Stimulated activated CD4-positive, alpha-beta T cell treated with anti-CD3 and anti-CD28 coated beads, Interleukin-12 subunit alpha, Interleukin-12 subunit beta, amount 100 ng/mL, for 4 hours (primary cell): ENCODE measurements around the gene FHOD3.
"Not testable (repeated sequence)": the region's sequence is repeated elsewhere in the genome, so short reads cannot be mapped to it uniquely, and the experiment has no call there.

Experiments used
- DNase-seq: peaks from one replicate; pipeline ENCODE4 v3.0.0-alpha.2; 2020

The FHOD3 gene

GRCh38 chr18:36530676-36531405 lies 233.3 kb downstream of the FHOD3 start:
- no peak for DNase-seq

- no peak for DNase-seq
Observed at GRCh38 chr18:36531636-36532035, 234.1 kb downstream of the FHOD3 start.

- no peak for DNase-seq
Observed at GRCh38 chr18:36532394-36532793, 234.9 kb downstream of the FHOD3 start.

GRCh38 chr18:36532815-36533214 lies 235.3 kb downstream of the FHOD3 start:
- no peak for DNase-seq

- DNase-seq = no peak
Observed at GRCh38 chr18:36533446-36534153, 236.1 kb downstream of the FHOD3 start.

GRCh38 chr18:36534154-36534688 lies 236.7 kb downstream of the FHOD3 start:
- no peak for DNase-seq

- no peak for DNase-seq
Observed at GRCh38 chr18:36535202-36535935, 237.9 kb downstream of the FHOD3 start.

GRCh38 chr18:36536426-36536825 lies 238.9 kb downstream of the FHOD3 start:
- no peak for DNase-seq

GRCh38 chr18:36537289-36537688 lies 239.8 kb downstream of the FHOD3 start:
- no peak for DNase-seq

GRCh38 chr18:36539674-36540231 lies 242.2 kb downstream of the FHOD3 start:
- DNase-seq = no peak

- DNase-seq = no peak
Observed at GRCh38 chr18:36543030-36543429, 245.5 kb downstream of the FHOD3 start.

- DNase-seq = no peak
Observed at GRCh38 chr18:36543991-36544725, 246.6 kb downstream of the FHOD3 start.

- no peak for DNase-seq
Observed at GRCh38 chr18:36545821-36546427, 248.4 kb downstream of the FHOD3 start.

GRCh38 chr18:36546876-36547275 lies 249.4 kb downstream of the FHOD3 start:
- DNase-seq = no peak

- no peak for DNase-seq
Observed at GRCh38 chr18:36547544-36547943, 250.0 kb downstream of the FHOD3 start.

GRCh38 chr18:36551274-36551673 lies 253.8 kb downstream of the FHOD3 start:
- DNase-seq = not testable (repeated sequence)

- no peak for DNase-seq
Observed at GRCh38 chr18:36558234-36558633, 260.7 kb downstream of the FHOD3 start.

GRCh38 chr18:36559149-36559857 lies 261.8 kb downstream of the FHOD3 start:
- DNase-seq = no peak

GRCh38 chr18:36560187-36560586 lies 262.7 kb downstream of the FHOD3 start:
- no peak for DNase-seq

GRCh38 chr18:36561046-36561445 lies 263.5 kb downstream of the FHOD3 start:
- DNase-seq = no peak

- DNase-seq = no peak
Observed at GRCh38 chr18:36564841-36565240, 267.3 kb downstream of the FHOD3 start.
